Measurements from ENCODE around the gene CFAP69.

- TF ChIP-seq CTCF (IDR thresholded peaks at IDR 0.05; ENCODE audit: poor library complexity, severe bottlenecking) (no peak), EP300 (conservative IDR thresholded peaks at IDR 0.05; ENCODE audit: poor library complexity, severe bottlenecking) (no peak), REST (IDR thresholded peaks at IDR 0.05; ENCODE audit: borderline replicate concordance) (no peak), POLR2AphosphoS5 (IDR thresholded peaks at IDR 0.05) (no peak), EZH2 (IDR thresholded peaks at IDR 0.05; ENCODE audit: borderline replicate concordance, insufficient read depth, low read length, poor library complexity, severe bottlenecking) (no peak), TAF1 (IDR thresholded peaks at IDR 0.05; ENCODE audit: low read depth) (no peak), SMC3 (conservative IDR thresholded peaks at IDR 0.05; ENCODE audit: poor library complexity) (no peak), MXI1 (conservative IDR thresholded peaks at IDR 0.05; ENCODE audit: poor library complexity, severe bottlenecking) (no peak), RAD21 (conservative IDR thresholded peaks at IDR 0.05) (no peak)
These were observed 31.2 kb downstream of the CFAP69 start for GRCh38 chr7:90276033-90276728.
